Germinal center (tissue), 1 donor: Measurements from ENCODE around the gene HJV.

Source experiments
- DNase-seq: peaks from one replicate; pipeline ENCODE4 v3.0.0; 2012; ENCODE audit warnings: mixed read lengths, low spot score

The HJV gene

GRCh38 chr1:145977486-145978470 lies 43.8 kb downstream of the HJV start:
- peak; percentile 76 for DNase-seq

- DNase-seq, result no peak
Measured at GRCh38 chr1:145977016-145977415, 44.5 kb downstream of the HJV start.

GRCh38 chr1:145975216-145975615 lies 46.3 kb downstream of the HJV start:
- DNase-seq, result no peak

- DNase-seq, result no peak
Measured at GRCh38 chr1:145974721-145975120, 46.8 kb downstream of the HJV start.

GRCh38 chr1:145972580-145972979 lies 49.0 kb downstream of the HJV start:
- DNase-seq, result no peak
